H1 (cell line): ENCODE data around the gene TFAP2D. TPM values are rescaled to one million over a fixed set of nuclear protein-coding genes. Genes with fewer than 3 reads are reported as not detected.

Experiments used
- CTCF ChIA-PET: fragments of 300-600 bp; sonication (Branson Sonifier 250); formaldehyde crosslinking; loops from one replicate; lab custom pipeline; 2021; ENCODE audit not compliant: partially characterized antibody; lab: Charles Lee
- POLR2A ChIA-PET: fragments of 300-600 bp; sonication (Branson Sonifier 250); formaldehyde crosslinking; loops from one replicate; lab custom pipeline; 2021; ENCODE audit warnings: inconsistent platforms; ENCODE audit not compliant: partially characterized antibody; lab: Charles Lee
- DNase-seq, 2 experiments: peaks; one replicate each; pipeline versions ENCODE4 v3.0.0 to v3.0.0-alpha.2; 2010 to 2022; ENCODE audit warnings: low spot score in 2 of 2, low read depth in 1 of 2, mixed read lengths in 1 of 2
- FAIRE-seq: peaks from 2 replicates; lab custom pipeline; 2011; peaks lifted over from hg19 to GRCh38; lab: Jason Lieb, UNC
- H2AFZ ChIP-seq: 2 replicates; pipeline ENCODE4 v1.8.1; 2012; ENCODE audit warnings: low read length, inconsistent platforms
- H2AK5ac ChIP-seq: 2 replicates; pipeline ENCODE4 v1.6.1; 2013; ENCODE audit warnings: low read depth, low read length
- H2BK120ac ChIP-seq: replicated peaks from 2 replicates; pipeline ENCODE3; 2013; ENCODE audit warnings: low read depth, low read length, inconsistent platforms
- H2BK12ac ChIP-seq: 2 replicates; pipeline ENCODE4 v1.6.1; 2013; ENCODE audit warnings: low read depth, low read length
- H2BK15ac ChIP-seq: 2 replicates; pipeline ENCODE4 v1.6.1; 2013; ENCODE audit warnings: low read length
- H2BK20ac ChIP-seq: 2 replicates; pipeline ENCODE4 v1.6.1; 2013; ENCODE audit warnings: low read length
- H2BK5ac ChIP-seq: 2 replicates; pipeline ENCODE4 v1.6.1; 2013; ENCODE audit warnings: low read depth, low read length
- H3K14ac ChIP-seq: 2 replicates; pipeline ENCODE4 v1.6.1; 2013; ENCODE audit warnings: inconsistent platforms; ENCODE audit not compliant: insufficient read length
- H3K18ac ChIP-seq: 2 replicates; pipeline ENCODE4 v1.6.1; 2013; ENCODE audit warnings: low read length; ENCODE audit errors: extremely low read depth
- H3K23ac ChIP-seq: 2 replicates; pipeline ENCODE4 v1.6.1; 2013; ENCODE audit warnings: inconsistent platforms; ENCODE audit not compliant: insufficient read length
- H3K23me2 ChIP-seq: 2 replicates; pipeline ENCODE4 v1.6.1; 2013; ENCODE audit warnings: low read depth, low read length
- H3K27ac ChIP-seq: 2 replicates; pipeline ENCODE4 v1.6.1; 2011; ENCODE audit warnings: low read depth, low read length, inconsistent platforms
- H3K27me3 ChIP-seq, 4 experiments: replicated peaks in 1 of 4; 1 replicate in 1 of 4; 2 replicates in 3 of 4; pipeline versions ENCODE4 v1.6.1 to v1.8.1; 2011 to 2013; ENCODE audit warnings: low read length in 3 of 4, mild to moderate bottlenecking in 3 of 4, inconsistent platforms in 2 of 4, mixed read lengths in 2 of 4, moderate library complexity in 1 of 4; ENCODE audit not compliant: control insufficient read depth in 3 of 4, insufficient read depth in 3 of 4; ENCODE audit errors: extremely low read depth in 1 of 4
- H3K36me3 ChIP-seq, 4 experiments: 2 replicates each; pipeline versions ENCODE4 v1.6.1 to v1.8.1; 2011 to 2013; ENCODE audit warnings: mild to moderate bottlenecking in 4 of 4, low read length in 3 of 4, moderate library complexity in 2 of 4, control low read depth in 1 of 4, inconsistent platforms in 1 of 4; ENCODE audit not compliant: insufficient read depth in 4 of 4, control insufficient read depth in 2 of 4
- H3K4ac ChIP-seq: replicated peaks from 2 replicates; pipeline ENCODE3; 2013; ENCODE audit warnings: low read length, low read depth, mixed read lengths, inconsistent platforms; ENCODE audit not compliant: insufficient read length
- H3K4me1 ChIP-seq, 4 experiments: replicated peaks in 1 of 4; 1 replicate in 1 of 4; 2 replicates in 3 of 4; pipeline versions ENCODE4 v1.6.1 to v1.8.1; 2011 to 2013; ENCODE audit warnings: low read length in 3 of 4, inconsistent platforms in 2 of 4, mixed read lengths in 1 of 4; ENCODE audit not compliant: insufficient read depth in 4 of 4, control insufficient read depth in 3 of 4
- H3K4me2 ChIP-seq, 2 experiments: 2 replicates each; pipeline versions ENCODE4 v1.6.1 to v1.8.1; 2011 to 2013; ENCODE audit warnings: low read depth in 2 of 2, low read length in 2 of 2, control low read depth in 1 of 2, inconsistent platforms in 1 of 2, mild to moderate bottlenecking in 1 of 2; ENCODE audit not compliant: insufficient read depth in 1 of 2
- H3K4me3 ChIP-seq, 4 experiments: fragments of 200-600, 300-600 bp in 1 of 4; sonication (generic), shearing (Covaris generic), sonication (Bioruptor Twin) in 1 of 4; 2 replicates each; pipeline versions ENCODE4 v1.5.1 to v1.8.1; 2011 to 2016; ENCODE audit warnings: low read length in 4 of 4, low read depth in 3 of 4, control low read depth in 2 of 4, inconsistent platforms in 2 of 4, mild to moderate bottlenecking in 2 of 4, mixed read lengths in 1 of 4, moderate library complexity in 1 of 4; ENCODE audit not compliant: insufficient read depth in 2 of 4; ENCODE audit errors: extremely low read depth in 1 of 4
- H3K56ac ChIP-seq: replicated peaks from 2 replicates; pipeline ENCODE3; 2013; ENCODE audit warnings: low read depth, mild to moderate bottlenecking, mixed read lengths, low read length, inconsistent platforms; ENCODE audit not compliant: insufficient read length
- H3K79me1 ChIP-seq: 2 replicates; pipeline ENCODE4 v1.6.1; 2013; ENCODE audit warnings: low read depth, low read length, control low read depth
- H3K79me2 ChIP-seq, 2 experiments: 2 replicates each; pipeline versions ENCODE4 v1.6.1 to v1.8.1; 2012 to 2013; ENCODE audit warnings: low read length in 2 of 2, mild to moderate bottlenecking in 2 of 2, inconsistent platforms in 1 of 2; ENCODE audit not compliant: insufficient read depth in 2 of 2, control insufficient read depth in 1 of 2
- H3K9ac ChIP-seq, 4 experiments: replicated peaks in 1 of 4; 1 replicate in 1 of 4; 2 replicates in 3 of 4; pipeline versions ENCODE4 v1.6.1 to v1.8.1; 2011 to 2013; ENCODE audit warnings: low read depth in 3 of 4, low read length in 3 of 4, control low read depth in 2 of 4, mild to moderate bottlenecking in 2 of 4, moderate library complexity in 2 of 4, inconsistent platforms in 1 of 4; ENCODE audit errors: extremely low read depth in 1 of 4
- H3K9me3 ChIP-seq, 2 experiments: 2 replicates each; pipeline versions ENCODE4 v1.6.1 to v1.8.1; 2012 to 2013; ENCODE audit warnings: mild to moderate bottlenecking in 2 of 2, moderate library complexity in 2 of 2, control low read depth in 1 of 2, inconsistent platforms in 1 of 2, low read depth in 1 of 2, low read length in 1 of 2, mixed read lengths in 1 of 2; ENCODE audit not compliant: insufficient read depth in 2 of 2
- H4K20me1 ChIP-seq, 2 experiments: replicated peaks in 1 of 2; 2 replicates each; pipeline versions ENCODE3 to v1.8.1; 2011 to 2013; ENCODE audit warnings: inconsistent platforms in 2 of 2, low read length in 2 of 2, mild to moderate bottlenecking in 1 of 2; ENCODE audit not compliant: insufficient read depth in 2 of 2, control insufficient read depth in 1 of 2
- H4K5ac ChIP-seq: 2 replicates; pipeline ENCODE4 v1.6.1; 2013; ENCODE audit warnings: low read length, low read depth, mixed read lengths, inconsistent platforms; ENCODE audit not compliant: insufficient read length
- H4K8ac ChIP-seq: 2 replicates; pipeline ENCODE4 v1.8.0; 2013; ENCODE audit warnings: mild to moderate bottlenecking, moderate library complexity, low read length, inconsistent platforms; ENCODE audit not compliant: insufficient read depth; ENCODE audit errors: extremely low read depth
- H4K91ac ChIP-seq: replicated peaks from 2 replicates; pipeline ENCODE3; 2013; ENCODE audit warnings: low read length, mixed read lengths, inconsistent platforms; ENCODE audit not compliant: insufficient read length
- ATF2 ChIP-seq: IDR thresholded peaks from 2 replicates; pipeline ENCODE4 v1.6.1; 2012; ENCODE audit warnings: low read length, inconsistent platforms
- CREB1 ChIP-seq: IDR thresholded peaks from 2 replicates; pipeline ENCODE4 v1.6.1; 2012; ENCODE audit warnings: inconsistent platforms
- EGR1 ChIP-seq: IDR thresholded peaks from 2 replicates; pipeline ENCODE4 v1.6.1; 2011; ENCODE audit warnings: low read depth, low read length, borderline replicate concordance
- EZH2 ChIP-seq: fragments of 200-600 bp; sonication (generic); IDR thresholded peaks from 2 replicates; pipeline ENCODE4 v1.7.1; 2012; ENCODE audit warnings: low read depth, mild to moderate bottlenecking, moderate library complexity, low read length, inconsistent platforms; ENCODE audit not compliant: severe bottlenecking
- GABPA ChIP-seq: IDR thresholded peaks from 2 replicates; pipeline ENCODE4 v1.6.1; 2011; ENCODE audit warnings: mild to moderate bottlenecking, low read length, moderate library complexity, borderline replicate concordance; ENCODE audit not compliant: insufficient read depth
- RAD21 ChIP-seq, 2 experiments: IDR thresholded peaks in 1 of 2; conservative IDR thresholded peaks in 1 of 2; 2 replicates each; pipeline ENCODE4 v1.6.1; 2011; ENCODE audit warnings: low read depth in 2 of 2, low read length in 2 of 2, improper control_type of control experiment in 1 of 2, inconsistent platforms in 1 of 2, mild to moderate bottlenecking in 1 of 2, moderate library complexity in 1 of 2
- RFX5 ChIP-seq: IDR thresholded peaks from 2 replicates; pipeline ENCODE4 v1.6.1; 2011; ENCODE audit warnings: low read depth, low read length, improper control_type of control experiment, borderline replicate concordance
- SP4 ChIP-seq: IDR thresholded peaks from 2 replicates; pipeline ENCODE4 v1.6.1; 2012; ENCODE audit warnings: low read length, inconsistent platforms
- TEAD4 ChIP-seq: IDR thresholded peaks from 2 replicates; pipeline ENCODE4 v1.6.1; 2012; ENCODE audit warnings: low read depth, low read length, inconsistent platforms, mixed read lengths
- YY1 ChIP-seq: IDR thresholded peaks from 2 replicates; pipeline ENCODE4 v1.6.1; 2011; ENCODE audit warnings: low read depth, mild to moderate bottlenecking, low read length
- WGBS, 2 experiments: shearing (Covaris generic) in 1 of 2; methylation state at CpG; one replicate each; pipeline versions ENCODE4 v1.1.6 to v1.1.7; 2013 to 2015; ENCODE audit warnings: low lambda C conversion rate in 2 of 2, mixed read lengths in 2 of 2, inconsistent platforms in 1 of 2, low coverage in 1 of 2, missing lambda C conversion rate in 1 of 2; ENCODE audit not compliant: insufficient replicate concordance in 2 of 2, insufficient coverage in 1 of 2, insufficient read length in 1 of 2; ENCODE audit errors: extremely low coverage in 1 of 2, missing lambda C conversion rate in 1 of 2; 5-methylcytosine and 5-hydroxymethylcytosine counted together
- polyA plus RNA-seq, 7 experiments: library from polyadenylated mRNA; depleted of rRNA in 3 of 7; stranded (reverse) in 5 of 7; unstranded in 2 of 7; fragments of >200 nt in 5 of 7; fragments of 200-250 nt in 2 of 7; gene quantifications; 1 replicate in 5 of 7; 2 replicates in 1 of 7; 4 replicates in 1 of 7; pipeline versions ENCODE4 v1.2.1 to v1.2.3, GENCODE V29; 2011 to 2013; ENCODE audit warnings: missing spikeins in 2 of 7, mixed read lengths in 2 of 7
- total RNA-seq: library from RNA; stranded (reverse); fragmentation: NEBNext Ultra II Directional; extraction: Animal tissue kit (Norgen Biotek cat#: 25700); gene quantifications from 2 replicates; pipeline ENCODE4 v1.2.1, GENCODE V29; 2021

The TFAP2D gene
- total and polyA plus RNA-seq, 2 of the 8 experiments (the other 6 are each of a cell fraction or from before 2014, with no cell fraction given): not detected

GRCh38 chr6:50816115-50816675, 102.9 kb downstream of the TFAP2D start:
- H3K27me3 ChIP-seq: peaks cover 35 to 60% (median 47%) of the 10 kb centered on the region in 4 experiments
- 0 out of 2 replicates have a peak overlapping the region, but pooled peaks have one; percentile 34 for H2AFZ ChIP-seq
- no peak overlapping the region for H3K27ac ChIP-seq
- H3K4ac ChIP-seq: no peak overlapping the region
- WGBS, 2 experiments: 4% methylated on average over 14 of the region's 14 CpGs; no CpG with 5 or more reads in 1 of the 2 experiments
- peaks cover 0 to 2% of the 10 kb centered on the region in 2 experiments for H4K20me1 ChIP-seq
- H3K36me3 ChIP-seq: peaks cover 0 to 3% (median 0%) of the 10 kb centered on the region in 4 experiments; a peak in 1 of 8 replicates
- H4K5ac ChIP-seq: no peak overlapping the region
- no peak overlapping the region for H3K18ac ChIP-seq
- no peak overlapping the region for H3K9ac ChIP-seq
- no peak overlapping the region for H3K23ac ChIP-seq
- CTCF ChIA-PET: interaction anchor here (0.9 to 2.9 kb wide), 5 partner anchors 24 to 1206 kb away, joined by 3 to 11 read pairs (median 5); no protein-coding TSS in a partner anchor
- FAIRE-seq (peak; percentile 85), DNase-seq (peak in 1 of 2 experiments; percentile 84)
- H3K56ac ChIP-seq: no peak overlapping the region
- peak overlapping the region; percentile 18 to 74; a peak in 3 of 4 replicates for H3K4me2 ChIP-seq
- H3K14ac ChIP-seq: no peak overlapping the region
- peak overlapping the region in 3 of 4 experiments; percentile 4 to 64 (median 10); a peak in 3 of 8 replicates for H3K4me3 ChIP-seq
- no peak overlapping the region for H2BK5ac ChIP-seq
- no peak overlapping the region for H4K91ac ChIP-seq
- H2BK120ac ChIP-seq: no peak overlapping the region
- H2BK15ac ChIP-seq: no peak overlapping the region
- H3K79me1 ChIP-seq: no peaks in the 10 kb centered on the region
- H2BK12ac ChIP-seq: no peak overlapping the region
- peaks cover 0 to 9% (median 2%) of the 10 kb centered on the region in 4 experiments; a peak in 3 of 7 replicates for H3K4me1 ChIP-seq
- H3K79me2 ChIP-seq: no peaks in the 10 kb centered on the region
- H3K23me2 ChIP-seq: peaks cover 5% of the 10 kb centered on the region; the same call in 1 of the 2 replicates
- POLR2A ChIA-PET: no interaction called here
- H3K9me3 ChIP-seq: no peaks in the 10 kb centered on the region
- H2BK20ac ChIP-seq: no peak overlapping the region
- H2AK5ac ChIP-seq: no peak overlapping the region
- no peak overlapping the region for H4K8ac ChIP-seq
- TF ChIP-seq GABPA (no peak), SP4 (no peak), EGR1 (peak; percentile 47; the same call in 1 of the 2 replicates), RFX5 (no peak), RAD21 (IDR thresholded peaks at IDR 0.05 in 1 of 2, conservative IDR thresholded peaks at IDR 0.05 in 1 of 2; ENCODE audit: low read depth in 2 of 2, low read length in 2 of 2) (peak; percentile 95 to 96), TEAD4 (peak; percentile 67; the same call in 1 of the 2 replicates), ATF2 (no peak), YY1 (no peak), EZH2 (no peak), CREB1 (no peak)
